ENCODE data around the gene FHL2.
A peak's percentile ranks its signal among the peaks of the same experiment; 100 is the strongest.

FHL2 gene

GRCh38 chr2:105379741-105380186, 19.1 kb downstream of the FHL2 start:
- DNase-seq (ENCODE audit: low read depth): peak; percentile 66
- no peak overlapping the region for H3K4me3 ChIP-seq (ENCODE audit: low read depth, low read length)
- TF ChIP-seq MYC (IDR thresholded peaks at IDR 0.05; ENCODE audit: low read depth, low read length) (no peak), CTCF (IDR thresholded peaks at IDR 0.05; ENCODE audit: low read depth, low read length) (no peak), MAX (IDR thresholded peaks at IDR 0.05; ENCODE audit: low read depth, low read length) (no peak), POLR2A (IDR thresholded peaks at IDR 0.05; ENCODE audit: extremely low read depth, insufficient read length) (no peak)

- H3K4me3 ChIP-seq (ENCODE audit: low read depth, low read length): no peak overlapping the region
- DNase-seq (ENCODE audit: low read depth): no peak
- TF ChIP-seq MAX (IDR thresholded peaks at IDR 0.05; ENCODE audit: low read depth, low read length): no peak
- no peak for TF ChIP-seq MYC (IDR thresholded peaks at IDR 0.05; ENCODE audit: low read depth, low read length)
- no peak for TF ChIP-seq POLR2A (IDR thresholded peaks at IDR 0.05; ENCODE audit: extremely low read depth, insufficient read length)
- no peak for TF ChIP-seq CTCF (IDR thresholded peaks at IDR 0.05; ENCODE audit: low read depth, low read length)
Measured at GRCh38 chr2:105378921-105379383, 19.9 kb downstream of the FHL2 start.

GRCh38 chr2:105378276-105378840, 20.5 kb downstream of the FHL2 start:
- H3K4me3 ChIP-seq (ENCODE audit: low read depth, low read length): no peak overlapping the region
- DNase-seq (ENCODE audit: low read depth): no peak
- TF ChIP-seq MYC (IDR thresholded peaks at IDR 0.05; ENCODE audit: low read depth, low read length): no peak
- TF ChIP-seq POLR2A (IDR thresholded peaks at IDR 0.05; ENCODE audit: extremely low read depth, insufficient read length): no peak
- TF ChIP-seq CTCF (IDR thresholded peaks at IDR 0.05; ENCODE audit: low read depth, low read length): no peak
- TF ChIP-seq MAX (IDR thresholded peaks at IDR 0.05; ENCODE audit: low read depth, low read length): no peak

GRCh38 chr2:105377871-105378270, 21.0 kb downstream of the FHL2 start:
- H3K4me3 ChIP-seq (ENCODE audit: low read depth, low read length): no peak overlapping the region
- TF ChIP-seq MYC (IDR thresholded peaks at IDR 0.05; ENCODE audit: low read depth, low read length) (no peak), CTCF (IDR thresholded peaks at IDR 0.05; ENCODE audit: low read depth, low read length) (no peak), POLR2A (IDR thresholded peaks at IDR 0.05; ENCODE audit: extremely low read depth, insufficient read length) (no peak), MAX (IDR thresholded peaks at IDR 0.05; ENCODE audit: low read depth, low read length) (no peak)
- no peak for DNase-seq (ENCODE audit: low read depth)

- DNase-seq (ENCODE audit: low read depth): no peak
Measured at GRCh38 chr2:105376789-105377240, 22.0 kb downstream of the FHL2 start.

More at GRCh38 chr2:105376789-105377240, 22.0 kb downstream of the FHL2 start:
- H3K4me3 ChIP-seq (ENCODE audit: low read depth, low read length): no peak overlapping the region
- TF ChIP-seq CTCF (IDR thresholded peaks at IDR 0.05; ENCODE audit: low read depth, low read length) (no peak), MYC (IDR thresholded peaks at IDR 0.05; ENCODE audit: low read depth, low read length) (no peak), MAX (IDR thresholded peaks at IDR 0.05; ENCODE audit: low read depth, low read length) (no peak), POLR2A (IDR thresholded peaks at IDR 0.05; ENCODE audit: extremely low read depth, insufficient read length) (no peak)

Data from NB4 (cell line).